Osteocyte (in vitro differentiated cells): ENCODE results near the gene ZNF692. TPM values are rescaled to one million over a fixed set of nuclear protein-coding genes. Genes with fewer than 3 reads are reported as not detected.

ENCODE experiments used
- DNase-seq: peaks from one replicate; pipeline ENCODE4 v3.0.0; 2021; ENCODE audit warnings: mixed read lengths; ENCODE audit not compliant: unreplicated experiment; ENCODE audit errors: extremely low spot score
- H3K27ac Mint-ChIP-seq: one replicate; pipeline ENCODE4 v1.8.0; 2021; ENCODE audit warnings: mild to moderate bottlenecking, mixed read lengths; ENCODE audit not compliant: unreplicated experiment
- H3K27me3 Mint-ChIP-seq: one replicate; pipeline ENCODE4 v1.8.0; 2021; ENCODE audit warnings: mixed read lengths; ENCODE audit not compliant: unreplicated experiment
- H3K36me3 Mint-ChIP-seq: one replicate; pipeline ENCODE4 v1.8.0; 2021; ENCODE audit warnings: mixed read lengths; ENCODE audit not compliant: unreplicated experiment
- H3K4me1 Mint-ChIP-seq: one replicate; pipeline ENCODE4 v1.8.0; 2021; ENCODE audit warnings: mixed read lengths; ENCODE audit not compliant: unreplicated experiment
- H3K4me3 Mint-ChIP-seq: one replicate; pipeline ENCODE4 v1.8.0; 2021; ENCODE audit warnings: mild to moderate bottlenecking, moderate library complexity, mixed read lengths; ENCODE audit not compliant: unreplicated experiment
- H3K9me3 Mint-ChIP-seq: one replicate; pipeline ENCODE4 v1.8.0; 2021; ENCODE audit warnings: mixed read lengths; ENCODE audit not compliant: unreplicated experiment
- CTCF ChIP-seq: fragments of 200-600 bp; sonication (generic); IDR thresholded peaks from 2 replicates; pipeline ENCODE4 v1.5.0; 2021; ENCODE audit warnings: antibody characterized with exemption, mild to moderate bottlenecking, moderate library complexity
- total RNA-seq: library from RNA; stranded (reverse); gene quantifications from 2 replicates; pipeline ENCODE4 v1.2.1, GENCODE V29; 2021

ZNF692 gene
- total RNA-seq, 1 donor from 2014 or later, result 39.9 TPM

- Mint-ChIP-seq H3K4me1 (peaks cover 18% of the 10 kb centered on the region), H3K9me3 (no peaks in the 10 kb centered on the region), H3K27me3 (peaks cover 16% of the 10 kb centered on the region), H3K36me3 (no peaks in the 10 kb centered on the region), H3K4me3 (peak overlapping the region; percentile 91), H3K27ac (peak overlapping the region; percentile 97)
- no peak for TF ChIP-seq CTCF
- peak; percentile 99 for DNase-seq
Measured at GRCh38 chr1:248873409-248873992, 14.6 kb upstream of the ZNF692 start.

GRCh38 chr1:248872752-248873408 lies 14.0 kb upstream of the ZNF692 start:
- no peak for DNase-seq
- Mint-ChIP-seq H3K9me3 (no peaks in the 10 kb centered on the region), H3K4me1 (peaks cover 18% of the 10 kb centered on the region), H3K27ac (peak overlapping the region; percentile 97), H3K4me3 (peak overlapping the region; percentile 91), H3K27me3 (peaks cover 16% of the 10 kb centered on the region), H3K36me3 (no peaks in the 10 kb centered on the region)
- TF ChIP-seq CTCF, result no peak

- H3K9me3 Mint-ChIP-seq, result no peaks in the 10 kb centered on the region
- peaks cover 8% of the 10 kb centered on the region for H3K27me3 Mint-ChIP-seq
- H3K27ac Mint-ChIP-seq, result peak overlapping the region; percentile 97
- TF ChIP-seq CTCF, result no peak
- no peak for DNase-seq
- peaks cover 18% of the 10 kb centered on the region for H3K4me1 Mint-ChIP-seq
- no peaks in the 10 kb centered on the region for H3K36me3 Mint-ChIP-seq
- peak overlapping the region; percentile 91 for H3K4me3 Mint-ChIP-seq
Measured at GRCh38 chr1:248871837-248872401, 13.0 kb upstream of the ZNF692 start.

- peak overlapping the region; percentile 61 for H3K27ac Mint-ChIP-seq
- no peaks in the 10 kb centered on the region for H3K9me3 Mint-ChIP-seq
- H3K4me1 Mint-ChIP-seq, result peaks cover 25% of the 10 kb centered on the region
- peak overlapping the region; percentile 76 for H3K4me3 Mint-ChIP-seq
- no peaks in the 10 kb centered on the region for H3K27me3 Mint-ChIP-seq
- DNase-seq, result no peak
- no peaks in the 10 kb centered on the region for H3K36me3 Mint-ChIP-seq
- TF ChIP-seq CTCF, result no peak
Measured at GRCh38 chr1:248862998-248863881, 4.4 kb upstream of the ZNF692 start.

- TF ChIP-seq CTCF, result no peak
- Mint-ChIP-seq H3K36me3 (no peaks in the 10 kb centered on the region), H3K9me3 (no peaks in the 10 kb centered on the region), H3K27ac (peak overlapping the region; percentile 61), H3K4me3 (peak overlapping the region; percentile 76), H3K27me3 (no peaks in the 10 kb centered on the region), H3K4me1 (peaks cover 31% of the 10 kb centered on the region)
- peak; percentile 84 for DNase-seq
Measured at GRCh38 chr1:248862695-248862997, 3.8 kb upstream of the ZNF692 start.
